ENCODE data around the gene MATCAP1. TPM values are rescaled to one million over a fixed set of nuclear protein-coding genes. Genes with fewer than 3 reads are reported as not detected.

Gene MATCAP1
- total and polyA plus RNA-seq, 2 of the 4 experiments (the other 2 are of a cell fraction) = 8.2 to 43.9 TPM

Small RNAs within 50 kb of the gene (microRNA-seq; reads per million reads assigned to microRNA genes)
- gene MIR328 (ENCODE audit: insufficient read depth in 1 of 2, insufficient read length in 1 of 2, unreplicated experiment in 1 of 2) = 12.4 to 142 reads per million in 2 experiments

Small RNAs within 50 kb of the gene (small RNA-seq; reads per million reads assigned to genes)
- 0 to 9.5 (median 3.0) reads per million in 5 experiments for gene MIR328

Other genes starting within 250 kb of the MATCAP1 start
- gene CIAO2B, start 249.6 kb downstream of the MATCAP1 start, total RNA-seq (2012; rRNA removed) = 148 and 168 TPM in 2 replicates
- gene CIAO2B, start 249.6 kb downstream of the MATCAP1 start, polyA plus RNA-seq (2012; rRNA removed) = 234 and 283 TPM in 2 replicates
- 11.9 and 15.1 TPM in 2 replicates for gene CES2, start 248.4 kb downstream of the MATCAP1 start, total RNA-seq (2012; rRNA removed)
- 23.2 and 24.2 TPM in 2 replicates for gene CES2, start 248.4 kb downstream of the MATCAP1 start, polyA plus RNA-seq (2012; rRNA removed)
- gene CES3, start 222.7 kb downstream of the MATCAP1 start, total RNA-seq (2012; rRNA removed) = under 0.01 TPM in 1 of 2 replicates, not detected in the other
- 0.03 and 0.06 TPM in 2 replicates for gene CES3, start 222.7 kb downstream of the MATCAP1 start, polyA plus RNA-seq (2012; rRNA removed)
- 0.72 and 0.83 TPM in 2 replicates for gene CES4A, start 195.4 kb downstream of the MATCAP1 start, total RNA-seq (2012; rRNA removed)
- gene CES4A, start 195.4 kb downstream of the MATCAP1 start, polyA plus RNA-seq (2012; rRNA removed) = 4.0 and 4.7 TPM in 2 replicates
- gene CBFB, start 154.8 kb downstream of the MATCAP1 start, total RNA-seq (2012; rRNA removed) = 48.0 and 110 TPM in 2 replicates
- 39.8 and 44.2 TPM in 2 replicates for gene CBFB, start 154.8 kb downstream of the MATCAP1 start, polyA plus RNA-seq (2012; rRNA removed)
- 13.1 and 14.0 TPM in 2 replicates for gene PHAF1, start 74.0 kb downstream of the MATCAP1 start, total RNA-seq (2012; rRNA removed)
- 19.8 and 22.5 TPM in 2 replicates for gene PHAF1, start 74.0 kb downstream of the MATCAP1 start, polyA plus RNA-seq (2012; rRNA removed)
- gene B3GNT9, start 33.0 kb downstream of the MATCAP1 start, total RNA-seq (2012; rRNA removed) = 5.0 and 5.3 TPM in 2 replicates
- 12.0 and 13.3 TPM in 2 replicates for gene B3GNT9, start 33.0 kb downstream of the MATCAP1 start, polyA plus RNA-seq (2012; rRNA removed)
- gene TRADD, start 24.1 kb downstream of the MATCAP1 start, total RNA-seq (2012; rRNA removed) = 8.1 and 8.6 TPM in 2 replicates
- 14.6 and 18.6 TPM in 2 replicates for gene TRADD, start 24.1 kb downstream of the MATCAP1 start, polyA plus RNA-seq (2012; rRNA removed)
- 1.9 and 2.3 TPM in 2 replicates for gene FBXL8, start 24.0 kb downstream of the MATCAP1 start, total RNA-seq (2012; rRNA removed)
- gene FBXL8, start 24.0 kb downstream of the MATCAP1 start, polyA plus RNA-seq (2012; rRNA removed) = 12.5 and 14.5 TPM in 2 replicates
- 0.54 and 0.83 TPM in 2 replicates for gene HSF4, start 19.2 kb downstream of the MATCAP1 start, total RNA-seq (2012; rRNA removed)
- 6.7 and 7.5 TPM in 2 replicates for gene HSF4, start 19.2 kb downstream of the MATCAP1 start, polyA plus RNA-seq (2012; rRNA removed)
- 5.0 and 6.1 TPM in 2 replicates for gene NOL3, start 13.4 kb downstream of the MATCAP1 start, total RNA-seq (2012; rRNA removed)
- gene NOL3, start 13.4 kb downstream of the MATCAP1 start, polyA plus RNA-seq (2012; rRNA removed) = 16.9 and 17.2 TPM in 2 replicates
- gene EXOC3L1, start 6.2 kb upstream of the MATCAP1 start, total RNA-seq (2012; rRNA removed) = not detected in 2 replicates
- 0.09 TPM in 1 of 2 replicates, not detected in the other for gene EXOC3L1, start 6.2 kb upstream of the MATCAP1 start, polyA plus RNA-seq (2012; rRNA removed)
- 57.5 and 63.4 TPM in 2 replicates for gene E2F4, start 8.2 kb upstream of the MATCAP1 start, total RNA-seq (2012; rRNA removed)
- 103 and 106 TPM in 2 replicates for gene E2F4, start 8.2 kb upstream of the MATCAP1 start, polyA plus RNA-seq (2012; rRNA removed)
- gene ELMO3, start 15.2 kb upstream of the MATCAP1 start, total RNA-seq (2012; rRNA removed) = 0.28 and 0.36 TPM in 2 replicates
- gene ELMO3, start 15.2 kb upstream of the MATCAP1 start, polyA plus RNA-seq (2012; rRNA removed) = 1.6 and 1.9 TPM in 2 replicates
- 41.7 and 65.6 TPM in 2 replicates for gene TMEM208, start 43.2 kb upstream of the MATCAP1 start, total RNA-seq (2012; rRNA removed)
- 66.5 and 68.8 TPM in 2 replicates for gene TMEM208, start 43.2 kb upstream of the MATCAP1 start, polyA plus RNA-seq (2012; rRNA removed)
- gene FHOD1, start 63.5 kb upstream of the MATCAP1 start, total RNA-seq (2012; rRNA removed) = 13.1 and 13.8 TPM in 2 replicates
- gene FHOD1, start 63.5 kb upstream of the MATCAP1 start, polyA plus RNA-seq (2012; rRNA removed) = 64.0 and 71.4 TPM in 2 replicates
- gene SLC9A5, start 65.0 kb upstream of the MATCAP1 start, total RNA-seq (2012; rRNA removed) = 1.8 and 2.5 TPM in 2 replicates
- 5.4 and 5.7 TPM in 2 replicates for gene SLC9A5, start 65.0 kb upstream of the MATCAP1 start, polyA plus RNA-seq (2012; rRNA removed)
- gene PLEKHG4, start 95.6 kb upstream of the MATCAP1 start, total RNA-seq (2012; rRNA removed) = 8.3 and 14.0 TPM in 2 replicates
- 50.7 and 56.8 TPM in 2 replicates for gene PLEKHG4, start 95.6 kb upstream of the MATCAP1 start, polyA plus RNA-seq (2012; rRNA removed)
- under 0.01 TPM in 1 of 2 replicates, not detected in the other for gene KCTD19, start 142.8 kb upstream of the MATCAP1 start, total RNA-seq (2012; rRNA removed)
- gene KCTD19, start 142.8 kb upstream of the MATCAP1 start, polyA plus RNA-seq (2012; rRNA removed) = 0.07 and 0.36 TPM in 2 replicates
- gene LRRC36, start 142.9 kb upstream of the MATCAP1 start, total RNA-seq (2012; rRNA removed) = 0.18 TPM in 1 of 2 replicates, not detected in the other
- gene LRRC36, start 142.9 kb upstream of the MATCAP1 start, polyA plus RNA-seq (2012; rRNA removed) = 0.20 and 0.29 TPM in 2 replicates
- gene TPPP3, start 209.5 kb upstream of the MATCAP1 start, total RNA-seq (2012; rRNA removed) = 0.54 and 0.56 TPM in 2 replicates
- 2.2 and 2.4 TPM in 2 replicates for gene TPPP3, start 209.5 kb upstream of the MATCAP1 start, polyA plus RNA-seq (2012; rRNA removed)
- 1.7 and 2.0 TPM in 2 replicates for gene ZDHHC1, start 232.5 kb upstream of the MATCAP1 start, total RNA-seq (2012; rRNA removed)
- 5.9 and 6.1 TPM in 2 replicates for gene ZDHHC1, start 232.5 kb upstream of the MATCAP1 start, polyA plus RNA-seq (2012; rRNA removed)
- not detected in 2 replicates for gene HSD11B2, start 247.2 kb upstream of the MATCAP1 start, total RNA-seq (2012; rRNA removed)
- gene HSD11B2, start 247.2 kb upstream of the MATCAP1 start, polyA plus RNA-seq (2012; rRNA removed) = 0.26 and 0.27 TPM in 2 replicates

All from IMR-90 (cell line).